SU-DHL-6 (cell line): ENCODE data around the gene PKD1.

Experiments used
- H2AFZ ChIP-seq: fragments of 200-600 bp; sonication (generic); 2 replicates; pipeline ENCODE4 v1.6.1; 2014; ENCODE audit warnings: low read depth, mild to moderate bottlenecking, moderate library complexity, mixed read lengths, antibody characterized with exemption, low read length; ENCODE audit not compliant: severe bottlenecking
- H3F3A ChIP-seq: fragments of 200-600 bp; shearing (Covaris generic); 2 replicates; pipeline ENCODE4 v1.6.0; 2016; ENCODE audit warnings: antibody characterized with exemption, mild to moderate bottlenecking; ENCODE audit not compliant: insufficient read depth
- H3K27ac ChIP-seq: fragments of 200-600 bp; sonication (generic); 2 replicates; pipeline ENCODE4 v1.5.1; 2016; ENCODE audit warnings: low read depth, mild to moderate bottlenecking, low read length, moderate library complexity, mixed read lengths
- H3K27me3 ChIP-seq: fragments of 200-600 bp; sonication (generic), shearing (Covaris generic); 2 replicates; pipeline ENCODE4 v1.6.0; 2014; ENCODE audit warnings: mild to moderate bottlenecking, low read length
- H3K36me3 ChIP-seq: fragments of 200-600 bp; sonication (generic); 2 replicates; pipeline ENCODE4 v1.6.1; 2014; ENCODE audit warnings: mild to moderate bottlenecking, low read length, mixed read lengths
- H3K4me2 ChIP-seq: fragments of 300-600, 200-600 bp; shearing (Covaris generic), sonication (generic); 2 replicates; pipeline ENCODE4 v1.6.0; 2014; ENCODE audit warnings: low read length, low read depth, mild to moderate bottlenecking; ENCODE audit not compliant: poor library complexity, severe bottlenecking
- H3K4me3 ChIP-seq: fragments of 200-600 bp; sonication (generic); 2 replicates; pipeline ENCODE4 v1.5.1; 2014; ENCODE audit warnings: antibody characterized with exemption, low read length, mild to moderate bottlenecking, mixed read lengths; ENCODE audit not compliant: insufficient read depth, poor library complexity, severe bottlenecking
- H3K79me2 ChIP-seq: fragments of 200-600 bp; sonication (generic); 2 replicates; pipeline ENCODE4 v1.6.1; 2014; ENCODE audit warnings: mild to moderate bottlenecking, low read length, moderate library complexity; ENCODE audit not compliant: insufficient read depth
- H3K9ac ChIP-seq: fragments of 200-600 bp; sonication (generic); 2 replicates; pipeline ENCODE4 v1.7.0; 2014; ENCODE audit warnings: mild to moderate bottlenecking, low read length
- H3K9me2 ChIP-seq: fragments of 200-600 bp; sonication (generic); replicated peaks from 2 replicates; pipeline ENCODE4 v1.6.1; 2014; ENCODE audit warnings: low read length; ENCODE audit not compliant: insufficient read depth
- H3K9me3 ChIP-seq: fragments of 200-600 bp; sonication (generic); 2 replicates; pipeline ENCODE4 v1.6.1; 2014; ENCODE audit warnings: low read length, mixed read lengths; ENCODE audit not compliant: insufficient read depth
- H4K20me1 ChIP-seq: fragments of 200-600 bp; sonication (generic); 2 replicates; pipeline ENCODE4 v1.6.1; 2014; ENCODE audit warnings: low read depth, mild to moderate bottlenecking, antibody characterized with exemption, low read length, moderate library complexity, mixed read lengths
- EZH2phosphoT487 ChIP-seq: fragments of 200-600 bp; sonication (generic), shearing (Covaris generic); conservative IDR thresholded peaks from 2 replicates; pipeline ENCODE4 v1.6.1; 2018; ENCODE audit warnings: mild to moderate bottlenecking, antibody characterized with exemption, low read length, moderate library complexity, mixed read lengths
- TF ChIP-seq, protein P1 (sequence below): fragments of 200-600 bp; sonication (generic); IDR thresholded peaks from one replicate; pipeline ENCODE4 v1.5.1; 2017; ENCODE audit warnings: antibody characterized with exemption, mild to moderate bottlenecking, low read length, moderate library complexity; ENCODE audit not compliant: insufficient read depth, poor library complexity, severe bottlenecking

Gene PKD1

GRCh38 chr16:2172688-2173335 lies 37.1 kb upstream of the PKD1 start:
- H3K9me3 ChIP-seq: no peaks in the 10 kb centered on the region
- TF ChIP-seq EZH2phosphoT487: no peak
- TF ChIP-seq, protein P1, sequence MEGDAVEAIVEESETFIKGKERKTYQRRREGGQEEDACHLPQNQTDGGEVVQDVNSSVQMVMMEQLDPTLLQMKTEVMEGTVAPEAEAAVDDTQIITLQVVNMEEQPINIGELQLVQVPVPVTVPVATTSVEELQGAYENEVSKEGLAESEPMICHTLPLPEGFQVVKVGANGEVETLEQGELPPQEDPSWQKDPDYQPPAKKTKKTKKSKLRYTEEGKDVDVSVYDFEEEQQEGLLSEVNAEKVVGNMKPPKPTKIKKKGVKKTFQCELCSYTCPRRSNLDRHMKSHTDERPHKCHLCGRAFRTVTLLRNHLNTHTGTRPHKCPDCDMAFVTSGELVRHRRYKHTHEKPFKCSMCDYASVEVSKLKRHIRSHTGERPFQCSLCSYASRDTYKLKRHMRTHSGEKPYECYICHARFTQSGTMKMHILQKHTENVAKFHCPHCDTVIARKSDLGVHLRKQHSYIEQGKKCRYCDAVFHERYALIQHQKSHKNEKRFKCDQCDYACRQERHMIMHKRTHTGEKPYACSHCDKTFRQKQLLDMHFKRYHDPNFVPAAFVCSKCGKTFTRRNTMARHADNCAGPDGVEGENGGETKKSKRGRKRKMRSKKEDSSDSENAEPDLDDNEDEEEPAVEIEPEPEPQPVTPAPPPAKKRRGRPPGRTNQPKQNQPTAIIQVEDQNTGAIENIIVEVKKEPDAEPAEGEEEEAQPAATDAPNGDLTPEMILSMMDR: no peak
- no peak overlapping the region for H3K9ac ChIP-seq
- no peaks in the 10 kb centered on the region for H3F3A ChIP-seq
- H4K20me1 ChIP-seq: no peaks in the 10 kb centered on the region
- no peaks in the 10 kb centered on the region for H3K27me3 ChIP-seq
- H3K4me2 ChIP-seq: no peak overlapping the region
- no peak overlapping the region for H3K4me3 ChIP-seq
- no peaks in the 10 kb centered on the region for H3K79me2 ChIP-seq
- H3K9me2 ChIP-seq: no peaks in the 10 kb centered on the region
- H2AFZ ChIP-seq: no peak overlapping the region
- no peaks in the 10 kb centered on the region for H3K36me3 ChIP-seq
- no peak overlapping the region for H3K27ac ChIP-seq

DNA sequence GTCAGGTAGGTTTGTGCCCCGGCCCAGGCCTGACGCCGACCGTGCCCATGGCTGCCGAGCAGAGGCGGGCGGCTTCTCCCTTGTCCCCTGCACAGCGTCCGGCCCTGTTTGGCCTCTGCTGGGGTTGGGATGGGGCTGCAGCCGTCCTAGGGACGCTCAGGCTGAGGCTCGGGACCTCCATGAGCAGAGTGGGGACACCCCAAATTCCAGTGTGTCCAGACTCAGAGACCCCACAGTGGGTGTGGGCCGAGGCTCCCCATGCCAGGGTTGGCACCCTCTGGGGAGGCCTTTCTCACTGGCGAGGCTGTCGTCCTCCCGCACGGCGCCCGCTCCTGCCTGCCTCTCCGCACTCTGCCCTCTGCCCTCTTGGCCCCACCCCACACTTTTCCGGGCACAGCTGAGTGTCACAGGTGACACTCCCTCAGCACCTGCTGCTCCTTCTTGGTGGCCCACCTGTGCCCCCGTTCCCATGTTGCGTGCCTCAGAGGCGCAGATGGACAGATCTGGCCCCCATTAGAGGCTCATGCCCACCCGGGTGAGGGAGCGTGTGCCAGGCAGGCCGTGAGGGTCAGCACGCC lies 36.0 kb upstream of the PKD1 start:
- H2AFZ ChIP-seq: no peak overlapping the region
- no peak overlapping the region for H3K9ac ChIP-seq
- no peaks in the 10 kb centered on the region for H3K79me2 ChIP-seq
- no peaks in the 10 kb centered on the region for H3F3A ChIP-seq
- H3K9me2 ChIP-seq: no peaks in the 10 kb centered on the region
- TF ChIP-seq, protein P1: no peak
- TF ChIP-seq EZH2phosphoT487: no peak
- no peak overlapping the region for H3K27ac ChIP-seq
- no peaks in the 10 kb centered on the region for H3K36me3 ChIP-seq
- no peaks in the 10 kb centered on the region for H3K27me3 ChIP-seq
- no peak overlapping the region for H3K4me2 ChIP-seq
- no peaks in the 10 kb centered on the region for H3K9me3 ChIP-seq
- H4K20me1 ChIP-seq: no peaks in the 10 kb centered on the region
- H3K4me3 ChIP-seq: no peak overlapping the region

DNA sequence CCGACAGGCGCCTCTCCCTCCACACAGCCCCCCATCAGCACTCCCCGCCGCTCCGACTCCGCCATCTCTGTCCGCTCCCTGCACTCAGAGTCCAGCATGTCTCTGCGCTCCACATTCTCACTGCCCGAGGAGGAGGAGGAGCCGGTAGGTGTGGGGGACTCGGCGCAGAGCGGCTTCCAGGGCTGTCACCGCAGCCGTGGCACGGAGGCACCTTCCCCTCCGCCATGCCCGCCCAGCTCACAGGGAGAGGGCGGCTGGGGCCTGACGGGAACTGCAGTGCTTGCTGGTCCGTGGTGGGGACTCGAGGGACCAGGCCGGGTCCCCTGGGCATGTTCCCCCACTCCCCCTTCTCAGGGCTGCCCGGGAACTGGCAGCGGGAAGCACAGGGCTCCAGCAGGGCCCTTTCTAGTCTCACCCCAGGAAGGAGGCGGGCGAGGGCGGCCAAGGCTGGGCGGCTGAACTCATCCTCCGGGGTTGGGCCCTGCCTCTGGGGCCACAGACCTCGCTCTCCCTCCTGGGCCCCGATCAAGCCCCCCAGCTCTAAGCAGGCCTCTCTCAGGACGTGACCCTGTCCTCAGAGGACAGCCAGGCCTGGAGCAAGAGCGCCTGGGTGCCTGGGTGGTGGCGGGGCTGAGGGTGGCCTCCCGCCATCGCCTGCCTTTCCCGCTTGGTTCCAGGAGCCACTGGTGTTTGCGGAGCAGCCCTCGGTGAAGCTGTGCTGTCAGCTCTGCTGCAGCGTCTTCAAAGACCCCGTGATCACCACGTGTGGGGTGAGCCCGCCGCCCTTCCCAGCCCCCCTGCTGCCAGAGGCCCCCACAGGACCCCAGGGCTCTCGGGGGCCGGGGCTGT lies 35.1 kb upstream of the PKD1 start:
- Histone ChIP-seq H3K9me2 (no peaks in the 10 kb centered on the region), H3K79me2 (no peaks in the 10 kb centered on the region), H3K27me3 (no peaks in the 10 kb centered on the region), H3K9ac (no peak overlapping the region), H4K20me1 (no peaks in the 10 kb centered on the region), H3K4me3 (no peak overlapping the region), H3K36me3 (no peaks in the 10 kb centered on the region), H2AFZ (no peak overlapping the region), H3K27ac (no peak overlapping the region), H3K4me2 (no peak overlapping the region), H3K9me3 (no peaks in the 10 kb centered on the region), H3F3A (no peaks in the 10 kb centered on the region)
- TF ChIP-seq, protein P1: no peak
- no peak for TF ChIP-seq EZH2phosphoT487
